K562 (cell line): ENCODE results near the gene AFF3. TPM values are rescaled to one million over a fixed set of nuclear protein-coding genes. Genes with fewer than 3 reads are reported as not detected.

Experiments used
- ATAC-seq: fragments of 200-7000 bp; cut with Tn5 transposase; 3 replicates; pipeline ENCODE4 v1.9.1; 2020; ENCODE audit warnings: moderate library complexity
- BruUV-seq: library from RNA; stranded (reverse); fragments of 400-500 nt; replicated peaks from 2 replicates; lab custom pipeline; 2021; lab: Mats Ljungman, UMichigan
- CTCF ChIA-PET: fragments of 300-600 bp; formaldehyde crosslinking; extraction: SDS; loops from one replicate; lab custom pipeline; 2021; ENCODE audit warnings: low intra/inter-chr PET ratio; lab: Yijun Ruan, JAX
- POLR2A ChIA-PET: fragments of 300-600, 350-650 bp; sonication (Branson Sonifier 250); formaldehyde crosslinking; extraction: SDS; loops from one replicate; lab custom pipeline; 2021; ENCODE audit warnings: antibody characterized with exemption, inconsistent platforms; lab: Yijun Ruan, JAX
- DNase-seq, 4 experiments: peaks; one replicate each; pipeline versions ENCODE4 v3.0.0 to v3.0.0-alpha.2; 2011 to 2018; ENCODE audit warnings: low spot score in 3 of 4, mixed read lengths in 3 of 4; ENCODE audit errors: extremely low read depth in 1 of 4
- FAIRE-seq: peaks from 2 replicates; lab custom pipeline; 2011; peaks lifted over from hg19 to GRCh38; lab: Jason Lieb, UNC
- H2AFZ ChIP-seq: 2 replicates; pipeline ENCODE4 v1.6.0; 2011; ENCODE audit warnings: low read depth, low read length, control low read depth, inconsistent platforms
- H3K27ac ChIP-seq: fragments of 200-600 bp; 3 replicates; pipeline ENCODE4 v1.8.0; 2011; ENCODE audit warnings: low read depth, mild to moderate bottlenecking, control low read depth, inconsistent platforms, low read length, moderate library complexity, mixed read lengths; ENCODE audit errors: extremely low read depth
- H3K27me3 ChIP-seq, 2 experiments: fragments of 300-600 bp in 1 of 2; 2 replicates in 1 of 2; 3 replicates in 1 of 2; pipeline versions ENCODE4 v1.6.0 to v1.8.0; 2011; ENCODE audit warnings: inconsistent platforms in 2 of 2, low read length in 2 of 2, mild to moderate bottlenecking in 1 of 2, mixed read lengths in 1 of 2, moderate library complexity in 1 of 2; ENCODE audit not compliant: control insufficient read depth in 2 of 2, insufficient read depth in 2 of 2
- H3K36me3 ChIP-seq: fragments of 300-600 bp; 3 replicates; pipeline ENCODE4 v1.8.0; 2011; ENCODE audit warnings: mild to moderate bottlenecking, low read length, inconsistent platforms; ENCODE audit not compliant: control insufficient read depth, insufficient read depth
- H3K4me1 ChIP-seq, 2 experiments: fragments of 200-600 bp in 1 of 2; replicated peaks in 1 of 2; 2 replicates in 1 of 2; 3 replicates in 1 of 2; pipeline versions ENCODE4 v1.5.1 to v1.8.0; 2011; ENCODE audit warnings: inconsistent platforms in 2 of 2, low read length in 2 of 2, mild to moderate bottlenecking in 1 of 2, mixed read lengths in 1 of 2, moderate library complexity in 1 of 2; ENCODE audit not compliant: control insufficient read depth in 2 of 2, insufficient read depth in 2 of 2
- H3K4me2 ChIP-seq: 2 replicates; pipeline ENCODE4 v1.6.1; 2011; ENCODE audit warnings: low read length, control low read depth, inconsistent platforms, mixed read lengths; ENCODE audit not compliant: insufficient read depth
- H3K4me3 ChIP-seq: fragments of 200-600 bp; sonication (generic), shearing (Covaris generic); 2 replicates; pipeline ENCODE4 v1.5.1; 2016; ENCODE audit warnings: control low read depth, inconsistent platforms
- H3K79me2 ChIP-seq: fragments of 200-600 bp; 3 replicates; pipeline ENCODE4 v1.8.0; 2011; ENCODE audit warnings: low read length, inconsistent platforms; ENCODE audit not compliant: control insufficient read depth, insufficient read depth
- H3K9ac ChIP-seq, 2 experiments: 2 replicates each; pipeline versions ENCODE4 v1.6.0 to v1.6.1; 2011; ENCODE audit warnings: low read depth in 2 of 2, low read length in 2 of 2, control low read depth in 1 of 2, inconsistent platforms in 1 of 2, mild to moderate bottlenecking in 1 of 2, mixed read lengths in 1 of 2; ENCODE audit not compliant: insufficient read depth in 1 of 2
- H3K9me1 ChIP-seq: one replicate; pipeline ENCODE4 v1.6.0; 2011; ENCODE audit warnings: inconsistent platforms, mild to moderate bottlenecking, low read length, moderate library complexity; ENCODE audit not compliant: control insufficient read depth, insufficient read depth
- H3K9me3 ChIP-seq: replicated peaks from 2 replicates; pipeline ENCODE4 v1.5.1; 2011; ENCODE audit warnings: low read depth, low read length, inconsistent platforms; ENCODE audit not compliant: control insufficient read depth, insufficient read depth
- H4K20me1 ChIP-seq: replicated peaks from 2 replicates; pipeline ENCODE4 v1.6.1; 2011; ENCODE audit warnings: low read length, inconsistent platforms, mixed read lengths; ENCODE audit not compliant: control insufficient read depth, insufficient read depth
- CHD1 ChIP-seq: fragments of 200-600 bp; sonication (generic); IDR thresholded peaks from one replicate; pipeline ENCODE4 v1.6.1; 2012; ENCODE audit warnings: mild to moderate bottlenecking, moderate library complexity, low read length, inconsistent platforms
- DNMT1 ChIP-seq: fragments of 450-650 bp; IDR thresholded peaks from 2 replicates; pipeline ENCODE4 v1.6.1; 2016; ENCODE audit warnings: antibody characterized with exemption, mild to moderate bottlenecking
- IRF2 ChIP-seq: sonication (generic); formaldehyde crosslinking; IDR thresholded peaks from 2 replicates; pipeline ENCODE4 v1.8.1; 2022; ENCODE audit warnings: mild to moderate bottlenecking, missing genetic modification reagents
- SETDB1 ChIP-seq: IDR thresholded peaks from one replicate; pipeline ENCODE4 v1.6.1; 2012; ENCODE audit warnings: low read length, control low read depth, inconsistent platforms
- WGBS: fragments of 100-300 bp; shearing (Covaris generic); methylation state at CpG from one replicate; pipeline ENCODE4 v1.1.6; 2016; ENCODE audit warnings: low coverage, mixed read lengths; ENCODE audit not compliant: insufficient coverage; ENCODE audit errors: missing lambda C conversion rate; 5-methylcytosine and 5-hydroxymethylcytosine counted together
- in situ Hi-C: fragments of 300-500 bp; cut with MboI; formaldehyde crosslinking; loops from 4 replicates; pipeline ENCODE4 v1.15.0; 2018; ENCODE audit warnings: inconsistent platforms, mixed read lengths
- intact Hi-C: fragments of 100-400 bp; cut with micrococcal nuclease; formaldehyde crosslinking; loops from 2 replicates; pipeline ENCODE4 v1.14.2; 2022
- polyA plus RNA-seq, 8 experiments: library from polyadenylated mRNA; depleted of rRNA in 4 of 8; stranded (reverse) in 5 of 8; unstranded in 3 of 8; fragments of >200 nt; fragmentation: Nextera tagmentation in 2 of 8; fragmentation: Illumina TruSeq in 1 of 8; extraction: Ambion mirVana in 2 of 8; extraction: Trizol in 1 of 8; gene quantifications; 2 replicates each; pipeline versions ENCODE4 v1.2.1 to v1.2.3, GENCODE V29; 2011 to 2014; ENCODE audit warnings: inconsistent platforms in 1 of 8, missing spikeins in 1 of 8
- total RNA-seq, 7 experiments: library from RNA; depleted of rRNA in 6 of 7; stranded (reverse); fragments of >200 nt in 6 of 7; fragmentation: Illumina TruSeq in 2 of 7; extraction: Trizol in 2 of 7; gene quantifications; 2 replicates each; pipeline versions ENCODE4 v1.2.1 to v1.2.3, GENCODE V29; 2011 to 2021; ENCODE audit warnings: low replicate concordance in 1 of 7
- TF ChIP-seq, protein P1 (sequence below), 2 experiments: fragments of 450-650 bp; formaldehyde crosslinking in 1 of 2; IDR thresholded peaks; 2 replicates each; pipeline versions ENCODE4 v1.4.0 to v1.6.1; 2014 to 2020; ENCODE audit warnings: mild to moderate bottlenecking in 2 of 2, borderline replicate concordance in 1 of 2, low read depth in 1 of 2

AFF3 gene
- total and polyA plus RNA-seq, 9 of the 15 experiments (the other 6 are each of a cell fraction or from before 2014, with no cell fraction given): 0.02 to 0.11 TPM; not detected in 7

GRCh38 chr2:99903981-99904380 is 238.4 kb downstream of the AFF3 start:
- Histone ChIP-seq H3K9ac (no peak overlapping the region), H3K4me2 (no peak overlapping the region), H4K20me1 (no peaks in the 10 kb centered on the region), H3K9me1 (no peaks in the 10 kb centered on the region), H3K4me1 (no peaks in the 10 kb centered on the region), H3K4me3 (no peak overlapping the region), H3K79me2 (no peaks in the 10 kb centered on the region), H3K9me3 (no peaks in the 10 kb centered on the region), H3K27ac (no peak overlapping the region), H2AFZ (no peak overlapping the region), H3K27me3 (peaks cover 2 to 21% of the 10 kb centered on the region in 2 experiments; a peak in 4 of 5 replicates), H3K36me3 (no peaks in the 10 kb centered on the region)
- TF ChIP-seq, protein P1, sequence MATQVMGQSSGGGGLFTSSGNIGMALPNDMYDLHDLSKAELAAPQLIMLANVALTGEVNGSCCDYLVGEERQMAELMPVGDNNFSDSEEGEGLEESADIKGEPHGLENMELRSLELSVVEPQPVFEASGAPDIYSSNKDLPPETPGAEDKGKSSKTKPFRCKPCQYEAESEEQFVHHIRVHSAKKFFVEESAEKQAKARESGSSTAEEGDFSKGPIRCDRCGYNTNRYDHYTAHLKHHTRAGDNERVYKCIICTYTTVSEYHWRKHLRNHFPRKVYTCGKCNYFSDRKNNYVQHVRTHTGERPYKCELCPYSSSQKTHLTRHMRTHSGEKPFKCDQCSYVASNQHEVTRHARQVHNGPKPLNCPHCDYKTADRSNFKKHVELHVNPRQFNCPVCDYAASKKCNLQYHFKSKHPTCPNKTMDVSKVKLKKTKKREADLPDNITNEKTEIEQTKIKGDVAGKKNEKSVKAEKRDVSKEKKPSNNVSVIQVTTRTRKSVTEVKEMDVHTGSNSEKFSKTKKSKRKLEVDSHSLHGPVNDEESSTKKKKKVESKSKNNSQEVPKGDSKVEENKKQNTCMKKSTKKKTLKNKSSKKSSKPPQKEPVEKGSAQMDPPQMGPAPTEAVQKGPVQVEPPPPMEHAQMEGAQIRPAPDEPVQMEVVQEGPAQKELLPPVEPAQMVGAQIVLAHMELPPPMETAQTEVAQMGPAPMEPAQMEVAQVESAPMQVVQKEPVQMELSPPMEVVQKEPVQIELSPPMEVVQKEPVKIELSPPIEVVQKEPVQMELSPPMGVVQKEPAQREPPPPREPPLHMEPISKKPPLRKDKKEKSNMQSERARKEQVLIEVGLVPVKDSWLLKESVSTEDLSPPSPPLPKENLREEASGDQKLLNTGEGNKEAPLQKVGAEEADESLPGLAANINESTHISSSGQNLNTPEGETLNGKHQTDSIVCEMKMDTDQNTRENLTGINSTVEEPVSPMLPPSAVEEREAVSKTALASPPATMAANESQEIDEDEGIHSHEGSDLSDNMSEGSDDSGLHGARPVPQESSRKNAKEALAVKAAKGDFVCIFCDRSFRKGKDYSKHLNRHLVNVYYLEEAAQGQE (IDR thresholded peaks at IDR 0.05; ENCODE audit: borderline replicate concordance): no peak
- TF ChIP-seq, protein P1 (CRISPR knock-in tag; IDR thresholded peaks at IDR 0.05; ENCODE audit: low read depth): no peak
- no peak for TF ChIP-seq IRF2 (CRISPR knock-in tag)
- TF ChIP-seq SETDB1: no peak
- no peak for TF ChIP-seq CHD1
- no peak for TF ChIP-seq DNMT1
- POLR2A ChIA-PET: no interaction called here
- CTCF ChIA-PET: no interaction called here
- DNase-seq: no peak
- in situ Hi-C loops: no loop called here
- no TSS peak for BruUV-seq
- intact Hi-C loops: no loop called here
- no peak for ATAC-seq
- no peak for FAIRE-seq
- 6% methylated on average over 5 of the region's 5 CpGs for WGBS
